Caco-2 (cell line): ENCODE data around the gene TTL. TPM values are rescaled to one million over a fixed set of nuclear protein-coding genes. Genes with fewer than 3 reads are reported as not detected.

Source experiments
- BruUV-seq: library from RNA; stranded (reverse); fragments of 400-500 nt; replicated peaks from 2 replicates; lab custom pipeline; 2021; lab: Mats Ljungman, UMichigan
- CTCF ChIA-PET: fragments of 300-600 bp; sonication (Branson Sonifier 250); formaldehyde crosslinking; loops from one replicate; lab custom pipeline; 2022; ENCODE audit warnings: antibody characterized with exemption; lab: Charles Lee
- POLR2A ChIA-PET: fragments of 300-600 bp; sonication (Branson Sonifier 250); formaldehyde crosslinking; loops from one replicate; lab custom pipeline; 2022; ENCODE audit warnings: antibody characterized with exemption; lab: Charles Lee
- DNase-seq, 2 experiments: peaks; one replicate each; pipeline versions ENCODE4 v3.0.0 to v3.0.0-alpha.2; 2020 to 2022
- H3K27me3 ChIP-seq: replicated peaks from 2 replicates; pipeline ENCODE4 v1.6.0; 2011; ENCODE audit warnings: low read length; ENCODE audit not compliant: control insufficient read depth, insufficient read depth
- H3K36me3 ChIP-seq: 2 replicates; pipeline ENCODE4 v1.5.1; 2011; ENCODE audit warnings: low read length; ENCODE audit not compliant: control insufficient read depth, insufficient read depth
- H3K4me1 ChIP-seq: fragments of 250-450 bp; sonication (Bioruptor Pico); 2 replicates; pipeline ENCODE4 v1.5.1; 2020; ENCODE audit warnings: mild to moderate bottlenecking
- H3K4me3 ChIP-seq: 2 replicates; pipeline ENCODE4 v1.5.1; 2011; ENCODE audit warnings: low read depth, mild to moderate bottlenecking, control low read depth, low read length
- H3K9me3 ChIP-seq: fragments of 250-450 bp; sonication (Bioruptor Pico); 2 replicates; pipeline ENCODE4 v1.5.1; 2020; ENCODE audit warnings: mild to moderate bottlenecking, moderate library complexity
- H3K27ac Mint-ChIP-seq: one replicate; pipeline ENCODE4 v1.8.0; 2022; ENCODE audit warnings: mixed read lengths; ENCODE audit not compliant: unreplicated experiment
- H3K27me3 Mint-ChIP-seq: one replicate; pipeline ENCODE4 v1.8.0; 2022; ENCODE audit warnings: mixed read lengths; ENCODE audit not compliant: insufficient read depth, unreplicated experiment
- H3K36me3 Mint-ChIP-seq: one replicate; pipeline ENCODE4 v1.8.0; 2022; ENCODE audit warnings: mild to moderate bottlenecking, mixed read lengths; ENCODE audit not compliant: insufficient read depth, unreplicated experiment
- H3K4me1 Mint-ChIP-seq: one replicate; pipeline ENCODE4 v1.8.0; 2022; ENCODE audit warnings: low read depth, mixed read lengths; ENCODE audit not compliant: unreplicated experiment
- H3K4me3 Mint-ChIP-seq: one replicate; pipeline ENCODE4 v1.8.0; 2022; ENCODE audit warnings: mild to moderate bottlenecking, moderate library complexity, mixed read lengths; ENCODE audit not compliant: unreplicated experiment
- H3K9me3 Mint-ChIP-seq: one replicate; pipeline ENCODE4 v1.8.0; 2022; ENCODE audit warnings: mixed read lengths; ENCODE audit not compliant: unreplicated experiment
- CTCF ChIP-seq, 2 experiments: fragments of 200-600 bp in 1 of 2; IDR thresholded peaks; 1 replicate in 1 of 2; 2 replicates in 1 of 2; pipeline versions ENCODE4 v1.5.1 to v1.8.0; 2011 to 2022; ENCODE audit warnings: antibody characterized with exemption in 1 of 2, control low read depth in 1 of 2, inconsistent platforms in 1 of 2, low read depth in 1 of 2, low read length in 1 of 2, mild to moderate bottlenecking in 1 of 2, moderate library complexity in 1 of 2; ENCODE audit not compliant: insufficient read depth in 1 of 2, severe bottlenecking in 1 of 2, unreplicated experiment in 1 of 2
- intact Hi-C: fragments of 100-400 bp; cut with micrococcal nuclease; formaldehyde crosslinking; loops from one replicate; pipeline ENCODE4 v1.10.0; 2022; ENCODE audit not compliant: unreplicated experiment
- total RNA-seq: library from RNA; stranded (reverse); gene quantifications from 2 replicates; pipeline ENCODE4 v1.2.3, GENCODE V29; 2022

TTL gene
- total RNA-seq, 1 experiment from 2014 or later: 46.9 TPM

- H3K27me3 ChIP-seq: no peaks in the 10 kb centered on the region
- no peaks in the 10 kb centered on the region for H3K4me1 Mint-ChIP-seq
- no peak for TF ChIP-seq CTCF (IDR thresholded peaks at IDR 0.05; ENCODE audit: insufficient read depth in 1 of 2, low read depth in 1 of 2, low read length in 1 of 2, severe bottlenecking in 1 of 2, unreplicated experiment in 1 of 2)
- CTCF ChIA-PET: no interaction called here
- no peak overlapping the region for H3K27ac Mint-ChIP-seq
- no peaks in the 10 kb centered on the region for H3K36me3 Mint-ChIP-seq
- intact Hi-C loops: no loop called here
- POLR2A ChIA-PET: no interaction called here
- DNase-seq: no peak
- peaks cover 15% of the 10 kb centered on the region for H3K4me1 ChIP-seq
- H3K4me3 ChIP-seq: no peak overlapping the region
- H3K9me3 ChIP-seq: no peaks in the 10 kb centered on the region
- H3K36me3 ChIP-seq: no peaks in the 10 kb centered on the region; the same call in 1 of the 2 replicates
- no TSS peak for BruUV-seq
- H3K4me3 Mint-ChIP-seq: no peak overlapping the region
- no peaks in the 10 kb centered on the region for H3K9me3 Mint-ChIP-seq
- no peaks in the 10 kb centered on the region for H3K27me3 Mint-ChIP-seq
Measured at GRCh38 chr2:112491946-112492345, 10.0 kb downstream of the TTL start.

GRCh38 chr2:112493048-112493447 lies 11.1 kb downstream of the TTL start:
- Histone ChIP-seq H3K27me3 (no peaks in the 10 kb centered on the region), H3K36me3 (no peaks in the 10 kb centered on the region; the same call in 1 of the 2 replicates), H3K4me3 (no peak overlapping the region), H3K9me3 (no peaks in the 10 kb centered on the region), H3K4me1 (peaks cover 15% of the 10 kb centered on the region)
- intact Hi-C loops: no loop called here
- ChIA-PET CTCF (interaction anchor here (1.0 to 1.6 kb wide), 2 partner anchors 10 to 12 kb away, joined by 3 to 6 read pairs; no protein-coding TSS in a partner anchor), POLR2A (no interaction called here)
- BruUV-seq: no TSS peak
- Mint-ChIP-seq H3K9me3 (no peaks in the 10 kb centered on the region), H3K4me3 (no peak overlapping the region), H3K27me3 (no peaks in the 10 kb centered on the region), H3K4me1 (no peaks in the 10 kb centered on the region), H3K36me3 (no peaks in the 10 kb centered on the region), H3K27ac (no peak overlapping the region)
- DNase-seq: no peak
- no peak for TF ChIP-seq CTCF (IDR thresholded peaks at IDR 0.05; ENCODE audit: insufficient read depth in 1 of 2, low read depth in 1 of 2, low read length in 1 of 2, severe bottlenecking in 1 of 2, unreplicated experiment in 1 of 2)

- no peaks in the 10 kb centered on the region for H3K9me3 Mint-ChIP-seq
- ChIA-PET POLR2A (no interaction called here), CTCF (interaction anchor here (1.6 kb wide), 1 partner anchor 13 kb away, joined by 6 read pairs; no protein-coding TSS in a partner anchor)
- H3K4me1 Mint-ChIP-seq: no peaks in the 10 kb centered on the region
- H3K27ac Mint-ChIP-seq: no peak overlapping the region
- peak; percentile 43 to 53 for DNase-seq
- H3K27me3 Mint-ChIP-seq: no peaks in the 10 kb centered on the region
- H3K9me3 ChIP-seq: no peaks in the 10 kb centered on the region
- H3K4me3 ChIP-seq: no peak overlapping the region
- no peaks in the 10 kb centered on the region; the same call in 1 of the 2 replicates for H3K36me3 ChIP-seq
- TF ChIP-seq CTCF (IDR thresholded peaks at IDR 0.05; ENCODE audit: insufficient read depth in 1 of 2, low read depth in 1 of 2, low read length in 1 of 2, severe bottlenecking in 1 of 2, unreplicated experiment in 1 of 2): no peak
- no peak overlapping the region for H3K4me3 Mint-ChIP-seq
- intact Hi-C loops: loop anchor here (1.0 kb wide), 1 partner anchor 13 kb away; no protein-coding TSS in a partner anchor
- H3K27me3 ChIP-seq: no peaks in the 10 kb centered on the region
- H3K36me3 Mint-ChIP-seq: no peaks in the 10 kb centered on the region
- BruUV-seq: no TSS peak
- peaks cover 15% of the 10 kb centered on the region for H3K4me1 ChIP-seq
Measured at GRCh38 chr2:112493858-112494648, 12.1 kb downstream of the TTL start.
